Skeletal muscle cell (primary cell): ENCODE results near the gene BSN.

ENCODE experiments used
- DNase-seq: peaks from one replicate; pipeline ENCODE4 v3.0.0-alpha.2; 2010; ENCODE audit warnings: low read depth
- H3K4me3 ChIP-seq: 2 replicates; pipeline ENCODE4 v1.5.1; 2011; ENCODE audit warnings: low read depth, mild to moderate bottlenecking, control low read depth, low read length, moderate library complexity

Gene BSN

DNA sequence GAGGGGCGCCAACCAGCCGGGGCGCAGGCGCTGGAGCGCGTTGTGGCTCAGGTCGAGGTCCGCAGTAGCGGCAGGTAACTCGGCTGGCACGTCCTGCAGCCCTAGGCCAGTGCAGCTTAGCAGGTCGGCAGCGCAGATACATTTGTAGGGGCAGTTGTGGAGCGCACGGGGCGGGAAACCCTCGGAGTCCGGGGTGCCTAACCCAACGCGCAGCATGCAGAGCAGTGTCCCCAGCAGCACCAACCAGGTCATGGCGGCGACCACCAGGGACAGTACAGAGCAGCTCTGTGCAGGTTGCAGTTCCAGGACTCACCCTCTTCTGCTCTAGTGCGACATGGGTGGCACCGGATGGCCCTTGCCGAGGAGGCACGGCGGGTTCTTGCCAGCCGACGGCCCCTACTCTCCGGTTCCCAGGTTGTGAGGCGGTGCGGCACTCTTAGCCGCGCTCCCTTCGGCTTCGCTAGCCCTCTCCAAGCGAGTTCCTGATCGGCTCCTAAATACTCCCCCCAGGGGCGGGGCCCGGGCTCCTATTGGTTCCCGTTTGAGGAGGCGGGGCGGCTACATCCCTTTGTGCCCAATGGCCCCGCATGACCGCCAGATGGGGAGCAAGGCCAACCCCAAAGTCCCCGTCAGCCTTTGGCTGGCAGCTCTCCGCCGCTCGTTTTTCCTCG lies 165.1 kb downstream of the BSN start, which contains the start of gene AMIGO3:
Gene AMIGO3 (minus strand): TSS at position 471 of the 671 bp plus-strand sequence. CDS start 219 bp downstream, at position 252.
- H3K4me3 ChIP-seq = peak within 1 kb of the TSS; percentile 47
- peak; percentile 65 for DNase-seq
